Endothelial cell of umbilical vein (primary cell): ENCODE data around the gene BRD1. TPM values are rescaled to one million over a fixed set of nuclear protein-coding genes. Genes with fewer than 3 reads are reported as not detected.

Experiments used
- BruUV-seq: library from RNA; stranded (reverse); fragments of 400-500 nt; replicated peaks from 2 replicates; lab custom pipeline; 2021; lab: Mats Ljungman, UMichigan
- CTCF ChIA-PET: fragments of 300-600, 350-600 bp; sonication (Branson Sonifier 250); formaldehyde crosslinking; loops from one replicate; lab custom pipeline; 2021; ENCODE audit warnings: antibody characterized with exemption, inconsistent platforms; lab: Charles Lee
- POLR2A ChIA-PET: fragments of 300-600, 350-600 bp; sonication (Branson Sonifier 250); formaldehyde crosslinking; loops from one replicate; lab custom pipeline; 2021; ENCODE audit warnings: antibody characterized with exemption, inconsistent platforms; lab: Charles Lee
- DNase-seq: peaks from one replicate; pipeline ENCODE4 v3.0.0-alpha.2; 2011; ENCODE audit warnings: low read depth, low spot score
- FAIRE-seq: peaks from 2 replicates; lab custom pipeline; 2011; peaks lifted over from hg19 to GRCh38; lab: Jason Lieb, UNC
- H2AFZ ChIP-seq: 2 replicates; pipeline ENCODE4 v1.6.0; 2012; ENCODE audit warnings: low read depth, low read length, control low read depth, inconsistent platforms
- H3K27ac ChIP-seq: 2 replicates; pipeline ENCODE4 v1.5.1; 2011; ENCODE audit warnings: low read depth, mild to moderate bottlenecking, control low read depth, low read length, moderate library complexity; ENCODE audit not compliant: insufficient read depth
- H3K27me3 ChIP-seq, 2 experiments: 2 replicates each; pipeline versions ENCODE4 v1.6.0 to v1.6.1; 2011; ENCODE audit warnings: low read length in 2 of 2, mixed read lengths in 1 of 2; ENCODE audit not compliant: control insufficient read depth in 2 of 2, insufficient read depth in 2 of 2
- H3K36me3 ChIP-seq, 2 experiments: 2 replicates in 1 of 2; 3 replicates in 1 of 2; pipeline ENCODE4 v1.5.1; 2011; ENCODE audit warnings: low read length in 2 of 2, mild to moderate bottlenecking in 1 of 2, moderate library complexity in 1 of 2; ENCODE audit not compliant: control insufficient read depth in 2 of 2, insufficient read depth in 2 of 2; ENCODE audit errors: extremely low read depth in 1 of 2
- H3K4me1 ChIP-seq: 3 replicates; pipeline ENCODE4 v1.5.1; 2011; ENCODE audit warnings: mild to moderate bottlenecking, low read length; ENCODE audit not compliant: control insufficient read depth, insufficient read depth; ENCODE audit errors: extremely low read depth
- H3K4me2 ChIP-seq: 2 replicates; pipeline ENCODE4 v1.6.1; 2011; ENCODE audit warnings: low read length, control low read depth, mixed read lengths; ENCODE audit not compliant: insufficient read depth
- H3K4me3 ChIP-seq, 3 experiments: fragments of 200-600 bp in 1 of 3; sonication (generic), shearing (Covaris generic) in 1 of 3; replicated peaks in 1 of 3; 2 replicates each; pipeline ENCODE4 v1.5.1; 2011 to 2016; ENCODE audit warnings: control low read depth in 3 of 3, low read length in 3 of 3, mild to moderate bottlenecking in 2 of 3, inconsistent platforms in 1 of 3, low read depth in 1 of 3, moderate library complexity in 1 of 3; ENCODE audit not compliant: insufficient read depth in 1 of 3
- H3K79me2 ChIP-seq: 2 replicates; pipeline ENCODE4 v1.6.0; 2012; ENCODE audit warnings: low read length, inconsistent platforms; ENCODE audit not compliant: control insufficient read depth, insufficient read depth
- H3K9ac ChIP-seq: replicated peaks from 2 replicates; pipeline ENCODE3; 2011; ENCODE audit warnings: low read length, control low read depth; ENCODE audit not compliant: insufficient read depth; ENCODE audit errors: extremely low read depth
- H3K9me1 ChIP-seq: replicated peaks from 3 replicates; pipeline ENCODE4 v1.6.0; 2011; ENCODE audit warnings: mild to moderate bottlenecking, low read length; ENCODE audit not compliant: control insufficient read depth, insufficient read depth; ENCODE audit errors: extremely low read depth
- H3K9me3 ChIP-seq: replicated peaks from 2 replicates; pipeline ENCODE4 v1.5.1; 2012; ENCODE audit warnings: low read length, inconsistent platforms; ENCODE audit not compliant: control insufficient read depth, insufficient read depth
- H4K20me1 ChIP-seq: replicated peaks from 2 replicates; pipeline ENCODE3; 2011; ENCODE audit warnings: mild to moderate bottlenecking, low read length; ENCODE audit not compliant: control insufficient read depth, insufficient read depth; ENCODE audit errors: extremely low read depth
- EZH2 ChIP-seq: IDR thresholded peaks from 2 replicates; pipeline ENCODE4 v1.6.1; 2012; ENCODE audit warnings: borderline replicate concordance, low read depth, mild to moderate bottlenecking, moderate library complexity, low read length, inconsistent platforms; ENCODE audit not compliant: severe bottlenecking
- FOS ChIP-seq: IDR thresholded peaks from 2 replicates; pipeline ENCODE4 v1.6.1; 2011; ENCODE audit warnings: mild to moderate bottlenecking, low read length, moderate library complexity, borderline replicate concordance; ENCODE audit not compliant: insufficient read depth
- GATA2 ChIP-seq: IDR thresholded peaks from 2 replicates; pipeline ENCODE4 v1.7.0; 2011; ENCODE audit warnings: low read depth, mild to moderate bottlenecking, moderate library complexity, mixed read lengths, low read length; ENCODE audit not compliant: insufficient read length, insufficient read depth
- JUN ChIP-seq: IDR thresholded peaks from 2 replicates; pipeline ENCODE4 v1.6.1; 2011; ENCODE audit warnings: borderline replicate concordance, low read depth; ENCODE audit not compliant: insufficient read length, insufficient read depth
- MYC ChIP-seq: IDR thresholded peaks from one replicate; pipeline ENCODE4 v1.6.1; 2011; ENCODE audit warnings: mild to moderate bottlenecking, low read depth, low read length
- POLR2A ChIP-seq: IDR thresholded peaks from 2 replicates; pipeline ENCODE4 v1.6.1; 2012; ENCODE audit warnings: low read depth, mild to moderate bottlenecking, control low read depth, low read length
- POLR2AphosphoS5 ChIP-seq: IDR thresholded peaks from 2 replicates; pipeline ENCODE4 v1.6.1; 2012; ENCODE audit warnings: low read depth, mild to moderate bottlenecking, control low read depth, low read length, moderate library complexity; ENCODE audit not compliant: insufficient read depth
- dilution Hi-C: fragments of 300-500 bp; cut with MboI; formaldehyde crosslinking; loops from one replicate; pipeline ENCODE4 v1.15.0; 2019; ENCODE audit warnings: low sequenced_read_pairs; ENCODE audit not compliant: extremely low pct_ligation_motif_present
- intact Hi-C: fragments of 100-400 bp; cut with micrococcal nuclease; formaldehyde crosslinking; loops from one replicate; pipeline ENCODE4 v1.10.0; 2022
- polyA plus RNA-seq, 4 experiments: library from polyadenylated mRNA; depleted of rRNA in 3 of 4; stranded (reverse) in 3 of 4; unstranded in 1 of 4; fragments of >200 nt; gene quantifications; 2 replicates each; pipeline versions ENCODE4 v1.2.1 to v1.2.3, GENCODE V29; 2011 to 2012; ENCODE audit warnings: missing spikeins in 1 of 4
- total RNA-seq: library from RNA; stranded (reverse); gene quantifications from 2 replicates; pipeline ENCODE4 v1.2.3, GENCODE V29; 2021
- TF ChIP-seq, protein P1 (sequence below): IDR thresholded peaks from 2 replicates; pipeline ENCODE4 v1.6.1; 2011; ENCODE audit not compliant: insufficient read depth, insufficient read length
- TF ChIP-seq, protein P2 (sequence below), 2 donors: IDR thresholded peaks; 1 replicate in 1 of 2; 2 replicates in 1 of 2; pipeline ENCODE4 v1.5.1; 2011; ENCODE audit warnings: low read length in 2 of 2, mild to moderate bottlenecking in 2 of 2, moderate library complexity in 2 of 2, control low read depth in 1 of 2, inconsistent platforms in 1 of 2, low read depth in 1 of 2; ENCODE audit not compliant: insufficient read depth in 1 of 2; ENCODE audit errors: extremely low read depth in 1 of 2

Gene BRD1
- total and polyA plus RNA-seq, 2 donors (not counting 3 experiments of a cell fraction or from before 2014, with no cell fraction given) = 8.1 to 41.1 TPM

DNA sequence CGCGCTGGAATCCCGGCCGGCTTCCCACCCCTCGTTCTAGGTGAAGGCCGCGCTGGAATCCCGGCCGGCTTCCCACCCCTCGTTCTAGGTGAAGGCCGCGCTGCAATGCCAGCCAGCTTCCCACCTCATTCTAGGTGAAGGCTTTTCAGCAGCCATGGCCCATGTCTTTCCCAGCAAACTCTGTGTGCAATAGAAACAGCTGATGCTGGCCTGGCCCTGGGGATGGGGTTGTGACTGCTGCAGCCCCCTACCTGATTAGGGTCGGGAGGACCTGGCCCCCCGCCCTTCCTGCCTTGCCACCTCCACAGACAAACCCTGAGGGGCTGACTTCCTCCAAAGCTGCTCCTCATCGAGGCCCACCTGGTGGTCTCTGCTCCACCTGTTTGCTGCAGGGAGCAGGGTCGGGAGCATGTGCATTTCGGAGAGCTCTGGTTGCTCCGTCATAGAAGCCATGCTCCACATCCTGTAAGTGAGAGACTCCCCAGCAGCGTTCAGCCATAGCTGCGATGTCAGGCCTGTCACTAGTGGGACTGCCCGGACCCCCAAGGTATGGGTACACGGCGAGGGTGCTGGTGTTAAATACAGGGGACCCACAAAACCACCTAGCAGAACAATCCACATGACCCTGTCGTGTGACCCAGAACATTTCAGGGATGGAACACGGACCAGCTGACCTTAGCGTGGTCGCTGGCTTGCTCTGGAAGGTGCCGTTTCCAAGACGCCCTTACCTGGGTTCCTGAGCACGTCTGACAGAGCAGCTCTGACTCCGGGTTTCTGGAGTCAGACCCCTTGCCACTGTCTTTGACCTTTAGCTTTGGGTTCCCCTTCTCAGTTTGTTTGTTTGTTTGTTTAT lies 29.3 kb upstream of the BRD1 start:
- no peak overlapping the region for H3K4me2 ChIP-seq
- intact Hi-C loops (no loop called here), dilution Hi-C loops (no loop called here)
- no peak overlapping the region for H3K9ac ChIP-seq
- H3K27me3 ChIP-seq = no peaks in the 10 kb centered on the region
- H2AFZ ChIP-seq = no peak overlapping the region
- H3K9me1 ChIP-seq = no peaks in the 10 kb centered on the region
- peaks cover 77% of the 10 kb centered on the region for H3K79me2 ChIP-seq
- no peak overlapping the region for H3K4me3 ChIP-seq
- no peak for TF ChIP-seq EZH2
- TF ChIP-seq POLR2A = no peak
- TF ChIP-seq, protein P1, sequence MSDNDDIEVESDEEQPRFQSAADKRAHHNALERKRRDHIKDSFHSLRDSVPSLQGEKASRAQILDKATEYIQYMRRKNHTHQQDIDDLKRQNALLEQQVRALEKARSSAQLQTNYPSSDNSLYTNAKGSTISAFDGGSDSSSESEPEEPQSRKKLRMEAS = no peak
- TF ChIP-seq JUN = no peak
- TF ChIP-seq, protein P2, sequence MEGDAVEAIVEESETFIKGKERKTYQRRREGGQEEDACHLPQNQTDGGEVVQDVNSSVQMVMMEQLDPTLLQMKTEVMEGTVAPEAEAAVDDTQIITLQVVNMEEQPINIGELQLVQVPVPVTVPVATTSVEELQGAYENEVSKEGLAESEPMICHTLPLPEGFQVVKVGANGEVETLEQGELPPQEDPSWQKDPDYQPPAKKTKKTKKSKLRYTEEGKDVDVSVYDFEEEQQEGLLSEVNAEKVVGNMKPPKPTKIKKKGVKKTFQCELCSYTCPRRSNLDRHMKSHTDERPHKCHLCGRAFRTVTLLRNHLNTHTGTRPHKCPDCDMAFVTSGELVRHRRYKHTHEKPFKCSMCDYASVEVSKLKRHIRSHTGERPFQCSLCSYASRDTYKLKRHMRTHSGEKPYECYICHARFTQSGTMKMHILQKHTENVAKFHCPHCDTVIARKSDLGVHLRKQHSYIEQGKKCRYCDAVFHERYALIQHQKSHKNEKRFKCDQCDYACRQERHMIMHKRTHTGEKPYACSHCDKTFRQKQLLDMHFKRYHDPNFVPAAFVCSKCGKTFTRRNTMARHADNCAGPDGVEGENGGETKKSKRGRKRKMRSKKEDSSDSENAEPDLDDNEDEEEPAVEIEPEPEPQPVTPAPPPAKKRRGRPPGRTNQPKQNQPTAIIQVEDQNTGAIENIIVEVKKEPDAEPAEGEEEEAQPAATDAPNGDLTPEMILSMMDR (IDR thresholded peaks at IDR 0.05; ENCODE audit: extremely low read depth in 1 of 2, insufficient read depth in 1 of 2, low read depth in 1 of 2, low read length in 2 of 2) = no peak
- TF ChIP-seq MYC = no peak
- TF ChIP-seq FOS = no peak
- TF ChIP-seq GATA2 = no peak
- no peak for TF ChIP-seq POLR2AphosphoS5
- H3K4me1 ChIP-seq = peaks cover 22% of the 10 kb centered on the region
- no peaks in the 10 kb centered on the region for H3K9me3 ChIP-seq
- no peak overlapping the region for H3K27ac ChIP-seq
- ChIA-PET CTCF (no interaction called here), POLR2A (interaction anchor here (0.5 kb wide), 1 partner anchor 15 kb away, joined by 4 read pairs; no protein-coding TSS in a partner anchor)
- BruUV-seq = no TSS peak
- DNase-seq (no peak), FAIRE-seq (no peak)
- H3K36me3 ChIP-seq = no peaks in the 10 kb centered on the region
- peaks cover 7% of the 10 kb centered on the region for H4K20me1 ChIP-seq
